Myocyte (in vitro differentiated cells): ENCODE measurements around the gene AFF2. TPM values are rescaled to one million over a fixed set of nuclear protein-coding genes. Genes with fewer than 3 reads are reported as not detected.

Source experiments
- DNase-seq: peaks from one replicate; pipeline ENCODE4 v3.0.0-alpha.2; 2012; ENCODE audit warnings: low read depth
- polyA plus RNA-seq: library from polyadenylated mRNA; unstranded; fragments of >200 nt; gene quantifications from one replicate; pipeline ENCODE4 v1.2.1, GENCODE V29; 2012; ENCODE audit warnings: missing spikeins
- total RNA-seq: library from RNA; depleted of rRNA; stranded (reverse); fragments of >200 nt; gene quantifications from 2 replicates; pipeline ENCODE4 v1.2.3, GENCODE V29; 2014

AFF2 gene
- total RNA-seq = 2.9 and 3.2 TPM in 2 replicates
- 2.6 TPM for polyA plus RNA-seq

DNA sequence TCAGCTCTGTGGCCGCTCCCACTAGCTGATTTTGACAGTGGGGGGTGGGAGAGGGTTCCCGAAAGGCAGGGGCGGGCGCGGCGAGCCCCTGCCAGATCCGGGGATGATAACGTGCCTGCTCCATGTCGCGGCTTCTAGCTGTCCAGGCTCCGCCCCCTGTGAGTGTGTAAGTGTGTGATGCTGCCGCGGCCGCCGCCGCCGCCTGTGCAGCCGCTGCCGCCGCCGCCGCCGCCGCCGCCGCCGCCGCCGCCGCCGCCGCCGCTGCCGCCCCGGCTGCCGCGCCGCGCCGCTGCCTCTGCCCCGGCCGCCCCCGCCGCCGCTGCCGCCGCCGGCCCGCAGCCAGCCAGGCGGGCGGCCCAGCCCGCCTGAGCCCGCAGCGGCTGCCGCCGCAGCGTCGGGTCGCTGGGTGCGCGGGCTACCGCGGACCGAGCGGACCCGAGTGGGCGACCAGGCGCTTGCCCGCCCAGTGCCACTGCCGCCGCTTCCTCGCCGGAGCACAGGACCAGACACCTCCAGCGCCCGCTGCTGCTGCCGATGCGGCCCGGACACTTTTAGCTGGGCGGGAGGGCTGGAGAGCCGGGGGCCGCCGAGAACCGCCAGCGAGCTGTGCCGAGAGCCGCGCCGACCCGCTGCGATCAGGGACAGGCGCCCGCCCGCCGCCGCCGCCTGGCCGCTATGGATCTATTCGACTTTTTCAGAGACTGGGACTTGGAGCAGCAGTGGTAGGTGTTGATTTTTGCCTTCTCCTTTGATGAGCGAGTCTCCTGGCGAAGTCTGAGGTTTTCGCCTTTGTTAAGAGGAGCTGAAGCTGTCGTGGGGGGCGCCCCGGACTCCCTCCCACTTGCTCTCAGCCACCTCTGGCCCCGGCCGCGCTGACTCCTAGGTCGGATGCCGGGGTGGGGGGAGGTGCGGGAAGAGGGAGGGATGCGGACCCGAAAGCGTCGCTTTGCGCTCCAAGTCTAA, at the start of gene AFF2:
TSS of gene AFF2 (plus strand) at position 195 of the 963 bp plus-strand sequence. CDS start at position 676, 481 bp downstream.
- DNase-seq = peak; percentile 35

- peak; percentile 0 for DNase-seq
Measured at GRCh38 chrX:148457279-148457678, 43.1 kb upstream of the AFF2 start.

DNA sequence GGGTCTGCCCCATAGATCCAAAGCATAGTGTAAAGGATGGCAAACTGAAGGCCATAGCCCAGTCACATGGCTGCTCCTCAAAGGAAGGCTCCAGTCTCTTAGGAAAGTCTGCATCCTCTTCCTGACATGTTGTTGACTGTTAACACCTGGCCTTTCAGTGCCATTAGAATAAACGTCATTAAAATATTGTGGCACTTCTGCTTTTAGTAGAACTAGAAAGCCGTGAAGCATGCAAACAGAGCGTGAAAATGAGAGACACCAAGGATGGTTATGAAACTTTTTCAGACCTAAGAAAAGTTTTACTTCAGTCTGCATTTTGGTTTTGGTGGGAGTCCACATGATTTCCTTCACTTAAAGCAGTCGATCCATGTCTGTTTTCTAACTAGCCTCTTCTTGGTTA, 41.1 kb upstream of the AFF2 start:
- DNase-seq = no peak

DNA sequence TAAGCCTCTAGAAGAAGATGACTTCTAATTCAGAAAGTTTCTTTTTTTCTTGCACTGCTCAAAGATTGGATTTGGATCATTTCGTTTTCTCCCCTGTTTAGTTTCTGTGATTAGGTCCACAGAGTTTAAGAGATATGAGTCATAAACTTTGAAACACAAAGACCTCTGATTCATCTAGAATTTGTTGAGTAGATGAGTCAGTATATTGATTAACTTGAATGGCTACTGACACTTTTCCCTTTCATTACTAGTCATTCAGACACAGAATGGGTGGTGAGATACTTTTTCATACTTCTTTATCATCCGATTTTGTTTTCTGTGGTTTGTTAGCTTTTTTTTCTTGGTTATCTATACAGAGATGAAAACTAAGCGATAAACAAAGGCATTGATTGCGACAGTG, 34.1 kb upstream of the AFF2 start:
- DNase-seq = no peak

DNA sequence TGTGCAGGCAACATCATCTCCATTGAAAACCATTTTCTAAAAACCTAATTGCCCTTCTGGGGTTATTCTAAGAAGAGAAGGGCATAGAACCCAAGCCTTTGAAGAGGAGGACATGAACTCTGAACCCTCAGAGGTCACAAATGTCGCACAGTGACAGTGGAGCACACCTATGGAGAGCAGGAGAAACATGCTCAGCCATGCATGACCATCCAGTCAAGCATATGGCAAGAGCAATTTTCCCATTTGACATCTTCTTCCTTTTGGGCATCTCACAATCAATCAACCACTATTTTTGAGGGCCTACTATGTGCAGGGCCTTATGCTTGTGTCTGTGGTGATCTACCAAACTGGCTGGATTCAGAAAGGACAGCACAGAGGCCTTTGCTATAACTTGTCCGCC, 30.1 kb upstream of the AFF2 start:
- no peak for DNase-seq

DNA sequence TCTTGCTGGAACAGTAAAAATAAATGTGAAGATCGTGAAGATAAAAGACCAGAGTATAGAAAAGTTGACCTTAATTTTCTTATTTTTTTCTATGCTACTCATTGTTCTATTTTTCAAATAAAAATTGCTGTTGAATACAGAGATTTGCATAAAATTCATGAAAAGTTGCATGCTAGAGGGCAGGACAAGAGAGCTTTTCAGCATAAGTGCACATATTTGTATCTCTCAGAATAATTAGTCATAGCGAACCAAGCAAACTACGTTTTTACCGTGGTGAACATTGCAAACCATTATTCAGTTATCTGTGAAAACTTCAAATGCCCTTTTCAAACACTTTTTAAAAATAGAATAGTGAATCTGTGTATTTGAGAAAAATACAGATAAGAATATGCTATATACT, 26.4 kb upstream of the AFF2 start:
- no peak for DNase-seq

- DNase-seq = no peak
Measured at GRCh38 chrX:148492057-148492456, 8.4 kb upstream of the AFF2 start.

DNA sequence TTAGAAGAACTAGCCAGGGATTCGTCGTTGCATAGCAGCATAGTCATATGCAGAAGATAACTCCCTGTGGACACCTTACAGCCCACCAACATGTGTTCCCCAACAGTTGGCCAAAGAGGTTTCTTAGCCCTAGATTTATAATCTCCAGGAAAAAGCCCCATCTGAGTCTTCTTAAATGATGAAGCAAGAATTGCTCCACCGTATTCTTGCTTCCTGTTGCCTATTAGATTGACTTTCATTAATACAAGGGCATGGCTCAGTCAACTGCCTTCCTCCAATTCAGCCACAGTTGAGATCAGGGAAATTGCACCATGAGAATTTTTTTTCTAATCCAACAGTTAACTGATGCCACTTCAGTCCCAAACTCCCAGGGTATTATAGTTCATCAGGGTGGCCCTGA, 5.2 kb upstream of the AFF2 start:
- no peak for DNase-seq

- no peak for DNase-seq
Measured at GRCh38 chrX:148498067-148498466, 2.4 kb upstream of the AFF2 start.

DNA sequence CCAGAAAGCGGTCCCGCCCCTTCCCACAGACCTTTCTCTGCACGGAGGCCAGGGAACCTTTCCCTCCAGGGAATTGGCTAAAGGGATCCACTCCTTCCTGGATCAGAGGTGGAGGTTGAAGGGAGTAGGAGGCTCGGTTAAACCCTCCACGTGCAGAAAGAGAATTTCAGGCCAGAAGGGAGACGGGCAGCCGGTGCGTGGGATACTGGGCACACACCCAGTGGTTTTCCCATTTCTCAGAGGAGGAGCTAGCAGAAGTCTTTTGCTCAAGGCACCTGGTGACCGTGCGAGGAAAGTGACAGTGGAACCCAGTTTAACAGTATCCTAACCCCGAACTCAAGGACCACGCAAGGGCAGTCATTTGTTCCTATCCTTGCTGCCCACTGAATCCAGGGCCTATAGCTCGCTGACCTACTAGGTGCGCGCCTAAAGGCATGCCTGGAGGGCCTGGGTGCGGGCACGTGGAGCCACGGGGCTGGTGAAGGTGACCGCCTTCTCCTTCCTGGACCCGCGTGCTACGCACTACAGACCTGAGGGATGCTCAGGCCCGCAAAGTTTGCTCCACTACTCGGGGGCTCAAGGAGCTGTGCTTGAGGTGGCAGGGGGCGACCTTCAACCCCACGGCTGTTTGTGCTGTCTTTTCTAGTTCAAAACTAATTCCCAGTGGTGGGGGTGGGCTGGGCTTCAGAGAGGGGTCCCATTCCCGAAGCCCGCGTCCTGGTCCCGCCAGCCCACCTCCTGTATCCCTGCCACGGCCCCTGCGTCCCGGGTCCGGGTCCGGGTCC, 587 bp upstream of the AFF2 start:
- no peak for DNase-seq

GRCh38 chrX:148501386-148502066, 1.1 kb downstream of the AFF2 start:
- no peak for DNase-seq

DNA sequence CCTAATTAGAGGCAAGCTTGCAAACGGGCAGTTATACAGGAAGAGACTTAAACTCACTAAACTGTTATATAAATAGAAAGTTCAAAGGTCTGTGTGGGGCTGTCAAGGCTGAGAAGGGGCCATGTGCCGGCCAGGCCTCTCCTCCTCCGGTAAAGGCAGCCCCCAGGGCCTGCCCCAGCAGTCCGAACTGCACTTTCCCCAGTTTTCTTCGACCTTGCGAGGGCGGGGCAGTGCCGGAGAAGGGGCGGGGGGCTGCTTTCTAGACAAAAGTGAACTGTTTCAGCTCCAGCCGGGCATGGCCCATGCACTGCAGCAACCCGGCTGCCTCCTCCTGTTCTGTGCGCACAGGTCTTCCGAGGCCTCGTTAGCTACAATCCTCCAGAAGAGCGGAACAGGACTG, 4.1 kb downstream of the AFF2 start:
- DNase-seq = no peak

- no peak for DNase-seq
Measured at GRCh38 chrX:148507418-148507817, 7.0 kb downstream of the AFF2 start.

- no peak for DNase-seq
Measured at GRCh38 chrX:148512453-148512852, 12.0 kb downstream of the AFF2 start.

- DNase-seq = no peak
Measured at GRCh38 chrX:148513661-148514060, 13.2 kb downstream of the AFF2 start.

- DNase-seq = peak; percentile 42
Measured at GRCh38 chrX:148517176-148517575, 16.8 kb downstream of the AFF2 start.

GRCh38 chrX:148522006-148522405, 21.6 kb downstream of the AFF2 start:
- no peak for DNase-seq

GRCh38 chrX:148523303-148524080, 23.1 kb downstream of the AFF2 start:
- no peak for DNase-seq

- peak; percentile 26 for DNase-seq
Measured at GRCh38 chrX:148530464-148531077, 30.2 kb downstream of the AFF2 start.

DNA sequence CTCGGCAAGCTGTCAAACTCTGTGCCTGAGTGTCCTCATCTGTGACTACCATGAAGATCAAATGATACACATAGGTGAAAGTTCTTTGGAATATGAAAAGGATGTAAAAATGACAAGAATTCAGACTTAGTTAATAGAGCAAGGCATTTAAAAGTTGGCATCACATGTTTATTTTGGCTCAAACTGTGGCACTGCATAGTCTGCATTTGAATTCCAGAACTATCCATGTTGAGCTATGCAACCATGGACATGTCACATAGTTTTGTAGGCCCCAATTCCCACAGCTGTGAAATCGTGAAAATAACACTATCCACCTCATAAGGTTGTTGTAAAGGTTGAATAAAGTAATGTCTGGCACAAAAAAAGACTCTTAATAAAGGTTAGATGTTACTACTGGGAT, 33.9 kb downstream of the AFF2 start:
- no peak for DNase-seq
